Uterus (tissue), 4 donors: ENCODE data around the gene KCTD2. TPM values are rescaled to one million over a fixed set of nuclear protein-coding genes. Genes with fewer than 3 reads are reported as not detected.
"Not testable (repeated sequence)": the region's sequence is repeated elsewhere in the genome, so short reads cannot be mapped to it uniquely, and the experiment has no call there.

Source experiments
- DNase-seq, 2 donors: peaks; one replicate each; pipeline ENCODE4 v3.0.0-alpha.2; 2019 to 2020
- H3K27ac ChIP-seq, 2 donors: fragments of 200-600 bp; sonication (generic); 1 replicate in 1 of 2; 2 replicates in 1 of 2; pipeline ENCODE4 v1.5.1; 2016 to 2018
- H3K27me3 ChIP-seq, 2 donors: fragments of 200-600 bp; sonication (generic); one replicate each; pipeline ENCODE4 v1.5.1; 2018 to 2019; ENCODE audit warnings: control low read depth in 1 of 2
- H3K36me3 ChIP-seq, 2 donors: fragments of 200-600 bp; sonication (generic); one replicate each; pipeline ENCODE4 v1.5.1; 2019; ENCODE audit warnings: control low read depth in 1 of 2
- H3K4me1 ChIP-seq, 2 donors: fragments of 200-600 bp; sonication (generic); one replicate each; pipeline ENCODE4 v1.5.1; 2018 to 2019; ENCODE audit warnings: control low read depth in 1 of 2
- H3K4me3 ChIP-seq, 2 donors: fragments of 200-600 bp; sonication (generic); 1 replicate in 1 of 2; 2 replicates in 1 of 2; pipeline ENCODE4 v1.5.1; 2018 to 2019; ENCODE audit warnings: mild to moderate bottlenecking in 1 of 2
- H3K9me3 ChIP-seq, 2 donors: fragments of 200-600 bp; sonication (generic); one replicate each; pipeline ENCODE4 v1.5.1; 2019; ENCODE audit warnings: control low read depth in 1 of 2
- POLR2A ChIP-seq, 2 donors: fragments of 450-650 bp; IDR thresholded peaks; one replicate each; pipeline ENCODE4 v1.6.1; 2016; ENCODE audit warnings: antibody characterized with exemption in 2 of 2, mild to moderate bottlenecking in 1 of 2, moderate library complexity in 1 of 2
- intact Hi-C: fragments of 100-400 bp; cut with DNase I; formaldehyde crosslinking; loops from one replicate; pipeline ENCODE4 v1.15.1; 2023; ENCODE audit warnings: low total_unique reads
- total RNA-seq, 4 donors: library from RNA; depleted of rRNA in 3 of 4; stranded (reverse); fragments of >200 nt in 3 of 4; gene quantifications; one replicate each; pipeline versions ENCODE4 v1.1.0 to v1.2.4, GENCODE V29; 2014 to 2023
- TF ChIP-seq, protein P1 (sequence below), 4 experiments: fragments of 200-600 bp in 2 of 4; fragments of 450-650 bp in 2 of 4; sonication (generic) in 2 of 4; IDR thresholded peaks; one replicate each; pipeline ENCODE4 v1.5.1; 2016 to 2019; ENCODE audit warnings: antibody characterized with exemption in 4 of 4, mild to moderate bottlenecking in 2 of 4, moderate library complexity in 1 of 4
- donor health status: DM: yes; HTN: yes; CAD: no.

Gene KCTD2
- total RNA-seq, 4 donors from 2014 or later: 2.4 to 39.0 (median 15.0) TPM

DNA sequence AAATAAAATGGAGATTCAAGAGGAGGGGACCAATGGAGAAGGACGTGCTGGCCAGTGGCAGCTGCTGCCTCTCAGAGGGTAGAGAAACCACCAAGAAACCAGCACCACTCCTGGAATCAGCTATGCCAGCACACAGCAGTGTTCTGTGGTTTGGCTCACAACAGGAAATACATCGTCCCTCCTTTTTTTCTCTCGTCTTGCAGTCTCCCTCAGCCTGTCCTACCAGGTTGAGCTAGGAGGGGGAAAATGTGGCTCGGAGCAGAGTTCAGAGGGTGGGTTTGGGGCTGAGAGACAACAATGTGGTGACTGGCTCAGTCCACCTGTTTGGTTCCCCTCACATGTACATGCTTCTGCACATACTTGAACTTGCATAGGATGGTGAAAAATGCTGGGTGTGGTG is 20.8 kb downstream of the KCTD2 start:
- Histone ChIP-seq H3K9me3 (no peaks in the 10 kb centered on the region), H3K27me3 (no peaks in the 10 kb centered on the region), H3K4me3 (no peak overlapping the region), H3K36me3 (no peaks in the 10 kb centered on the region), H3K27ac (no peak overlapping the region), H3K4me1 (no peaks in the 10 kb centered on the region)
- TF ChIP-seq POLR2A (IDR thresholded peaks at IDR 0.05): no peak
- TF ChIP-seq, protein P1, sequence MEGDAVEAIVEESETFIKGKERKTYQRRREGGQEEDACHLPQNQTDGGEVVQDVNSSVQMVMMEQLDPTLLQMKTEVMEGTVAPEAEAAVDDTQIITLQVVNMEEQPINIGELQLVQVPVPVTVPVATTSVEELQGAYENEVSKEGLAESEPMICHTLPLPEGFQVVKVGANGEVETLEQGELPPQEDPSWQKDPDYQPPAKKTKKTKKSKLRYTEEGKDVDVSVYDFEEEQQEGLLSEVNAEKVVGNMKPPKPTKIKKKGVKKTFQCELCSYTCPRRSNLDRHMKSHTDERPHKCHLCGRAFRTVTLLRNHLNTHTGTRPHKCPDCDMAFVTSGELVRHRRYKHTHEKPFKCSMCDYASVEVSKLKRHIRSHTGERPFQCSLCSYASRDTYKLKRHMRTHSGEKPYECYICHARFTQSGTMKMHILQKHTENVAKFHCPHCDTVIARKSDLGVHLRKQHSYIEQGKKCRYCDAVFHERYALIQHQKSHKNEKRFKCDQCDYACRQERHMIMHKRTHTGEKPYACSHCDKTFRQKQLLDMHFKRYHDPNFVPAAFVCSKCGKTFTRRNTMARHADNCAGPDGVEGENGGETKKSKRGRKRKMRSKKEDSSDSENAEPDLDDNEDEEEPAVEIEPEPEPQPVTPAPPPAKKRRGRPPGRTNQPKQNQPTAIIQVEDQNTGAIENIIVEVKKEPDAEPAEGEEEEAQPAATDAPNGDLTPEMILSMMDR (IDR thresholded peaks at IDR 0.05): no peak
- DNase-seq: no peak
- intact Hi-C loops: no loop called here

DNA sequence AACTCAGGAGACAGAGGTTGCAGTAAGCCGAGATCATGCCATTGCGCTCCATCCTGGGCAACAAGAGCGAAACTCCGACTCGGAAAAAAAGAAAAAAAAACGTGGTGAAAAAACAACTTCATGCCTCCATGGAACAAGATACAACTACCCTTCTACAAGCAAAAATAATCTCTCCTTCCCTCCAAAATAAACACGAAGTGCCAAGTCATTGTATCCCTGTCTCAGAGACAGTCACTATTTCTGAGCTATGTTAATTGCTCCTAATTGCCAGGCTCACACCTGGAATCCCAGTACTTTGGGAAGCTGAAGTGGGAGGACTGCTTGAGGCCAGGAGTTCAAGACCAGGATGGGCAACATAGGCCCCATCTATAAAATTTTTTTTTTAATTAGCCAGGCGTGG is 21.7 kb downstream of the KCTD2 start:
- intact Hi-C loops: no loop called here
- Histone ChIP-seq H3K36me3 (no peaks in the 10 kb centered on the region), H3K9me3 (no peaks in the 10 kb centered on the region), H3K27ac (no peak overlapping the region), H3K4me3 (no peak overlapping the region), H3K27me3 (no peaks in the 10 kb centered on the region), H3K4me1 (no peaks in the 10 kb centered on the region)
- no peak for TF ChIP-seq POLR2A (IDR thresholded peaks at IDR 0.05)
- TF ChIP-seq, protein P1 (IDR thresholded peaks at IDR 0.05): no peak
- no peak for DNase-seq

DNA sequence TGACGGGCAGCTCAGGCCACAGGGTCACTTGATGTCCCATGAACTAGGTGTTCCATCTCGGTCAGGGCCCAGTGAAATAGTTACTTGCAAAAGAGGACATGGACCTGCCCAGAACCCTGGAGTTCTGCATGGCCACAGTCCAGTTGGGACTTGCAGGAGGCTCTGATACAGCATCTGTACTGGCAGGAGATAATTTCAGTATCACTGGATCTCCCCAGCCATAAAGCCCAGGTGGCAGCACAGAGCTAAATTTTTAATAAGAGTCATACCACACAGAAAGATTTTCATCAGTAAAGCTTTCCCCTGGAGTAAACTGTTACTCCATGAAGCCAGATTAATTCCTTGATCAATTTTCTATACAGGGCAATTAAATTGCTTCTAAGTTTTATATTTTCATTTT is 22.8 kb downstream of the KCTD2 start:
- TF ChIP-seq POLR2A (IDR thresholded peaks at IDR 0.05): no peak
- TF ChIP-seq, protein P1 (IDR thresholded peaks at IDR 0.05): peak in 1 of 4 experiments; percentile 11
- H3K27ac ChIP-seq: no peak overlapping the region
- H3K4me1 ChIP-seq: no peaks in the 10 kb centered on the region
- no peak overlapping the region for H3K4me3 ChIP-seq
- DNase-seq: no peak
- H3K27me3 ChIP-seq: no peaks in the 10 kb centered on the region
- no peaks in the 10 kb centered on the region for H3K36me3 ChIP-seq
- H3K9me3 ChIP-seq: no peaks in the 10 kb centered on the region
- intact Hi-C loops: no loop called here

DNA sequence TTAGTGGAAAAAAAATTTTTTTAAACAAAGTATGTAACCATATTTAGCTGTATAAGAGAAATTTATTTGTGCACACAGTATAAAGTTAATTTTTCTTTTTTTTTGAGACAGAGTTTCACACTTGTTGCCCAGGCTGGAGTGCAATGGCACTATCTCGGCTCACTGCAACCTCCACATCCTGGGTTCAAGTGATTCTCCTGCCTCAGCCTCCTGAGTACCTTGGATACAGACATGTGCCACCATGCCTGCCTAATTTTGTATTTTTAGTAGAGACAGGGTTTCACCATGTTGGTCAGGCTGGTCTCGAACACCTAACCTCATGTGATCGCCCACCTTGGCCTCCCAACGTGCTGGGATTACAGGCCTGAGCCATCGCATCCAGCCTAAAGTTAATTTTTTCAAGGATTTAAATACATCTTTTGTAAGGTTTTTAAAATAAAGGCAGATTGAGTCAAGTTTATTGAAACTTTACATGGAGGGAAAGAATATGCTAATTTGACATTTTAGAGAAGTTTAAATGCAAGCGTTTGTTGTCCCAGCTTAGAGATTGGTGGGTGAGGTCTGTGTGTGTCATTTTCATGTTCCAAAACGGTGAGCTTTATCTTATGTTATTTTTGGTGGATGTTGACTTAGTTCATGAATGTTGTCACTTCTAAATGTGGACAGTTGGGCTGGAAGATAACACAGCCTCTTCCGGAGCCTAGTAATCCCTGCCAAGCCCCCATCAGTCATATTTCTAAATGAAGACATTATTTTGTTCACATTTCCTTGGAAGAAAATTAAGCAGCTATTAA is 24.6 kb downstream of the KCTD2 start:
- H3K36me3 ChIP-seq, DNase-seq, H3K4me1 ChIP-seq, H3K27ac ChIP-seq, H3K9me3 ChIP-seq, H3K27me3 ChIP-seq, H3K4me3 ChIP-seq, intact Hi-C loops: not testable (repeated sequence)

DNA sequence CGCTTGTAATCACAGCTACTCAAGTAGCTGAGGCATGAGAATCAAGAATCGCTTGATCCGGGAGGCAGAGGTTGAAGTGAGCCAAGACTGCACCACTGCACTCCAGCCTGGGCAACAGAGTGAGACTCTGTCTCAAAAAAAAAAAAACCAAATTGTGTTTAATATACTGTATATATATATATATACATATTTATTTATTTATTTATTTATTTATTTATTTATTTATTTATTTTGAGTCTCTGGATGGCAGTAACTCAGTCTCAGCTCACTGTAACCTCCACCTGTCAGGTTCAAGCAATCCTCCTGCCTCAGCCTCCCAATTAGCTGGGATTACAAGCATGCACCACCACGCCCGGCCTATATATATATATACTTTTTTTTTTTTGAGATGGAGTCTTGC is 25.9 kb downstream of the KCTD2 start:
- H3K9me3 ChIP-seq, H3K27ac ChIP-seq, H3K4me1 ChIP-seq, H3K27me3 ChIP-seq, intact Hi-C loops, DNase-seq, H3K4me3 ChIP-seq, H3K36me3 ChIP-seq: not testable (repeated sequence)

DNA sequence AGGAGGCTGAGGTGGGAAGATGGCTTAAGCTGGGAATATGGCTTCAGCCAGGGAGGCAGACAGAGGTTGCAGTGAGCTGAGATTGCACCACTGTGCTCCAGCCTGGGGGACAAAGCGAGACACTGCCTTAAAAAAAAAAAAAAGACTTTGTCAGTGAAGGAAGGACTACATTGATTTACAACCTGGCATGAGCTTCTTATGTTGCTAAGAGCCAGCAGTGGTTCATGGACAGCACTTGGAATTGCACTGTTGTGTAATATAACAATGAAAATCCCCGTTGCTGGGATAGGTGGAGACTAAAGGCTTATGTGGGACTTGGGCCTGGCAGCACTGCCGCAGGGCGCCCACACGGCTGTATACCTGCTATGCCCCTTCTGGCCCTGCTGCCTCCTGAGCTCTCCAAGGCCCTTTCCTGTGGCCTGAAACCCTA is 26.6 kb downstream of the KCTD2 start:
- peak in 1 of 2 donors; percentile 45 for DNase-seq
- H3K4me1 ChIP-seq: peaks cover 0 to 5% of the 10 kb centered on the region in 2 donors
- no peaks in the 10 kb centered on the region for H3K9me3 ChIP-seq
- intact Hi-C loops: no loop called here
- no peaks in the 10 kb centered on the region for H3K27me3 ChIP-seq
- no peaks in the 10 kb centered on the region for H3K36me3 ChIP-seq
- TF ChIP-seq, protein P1 (IDR thresholded peaks at IDR 0.05): no peak
- peak in 1 of 2 donors; percentile 4 for TF ChIP-seq POLR2A (IDR thresholded peaks at IDR 0.05)
- H3K4me3 ChIP-seq: no peak overlapping the region
- peak overlapping the region in 1 of 2 donors; percentile 26 for H3K27ac ChIP-seq
